Neural cell (in vitro differentiated cells): ENCODE measurements around the gene CDH4. TPM values are rescaled to one million over a fixed set of nuclear protein-coding genes. Genes with fewer than 3 reads are reported as not detected.

ENCODE experiments used
- H2AFZ ChIP-seq: fragments of 200-600, 300-800 bp; sonication (generic), shearing (Covaris generic); 2 replicates; pipeline ENCODE4 v1.6.0; 2014; ENCODE audit warnings: low read depth, mild to moderate bottlenecking, antibody characterized with exemption, low read length, moderate library complexity
- H3F3A ChIP-seq: fragments of 200-600 bp; shearing (Covaris generic); 2 replicates; pipeline ENCODE4 v1.6.1; 2016; ENCODE audit warnings: mild to moderate bottlenecking, moderate library complexity, mixed read lengths, antibody characterized with exemption, low read length; ENCODE audit not compliant: insufficient read depth, poor library complexity, severe bottlenecking
- H3K27ac ChIP-seq: fragments of 200-600, 300-800 bp; sonication (generic), shearing (Covaris generic); 2 replicates; pipeline ENCODE4 v1.5.1; 2014; ENCODE audit warnings: mild to moderate bottlenecking, low read length, moderate library complexity
- H3K27me3 ChIP-seq: fragments of 300-800, 200-600 bp; sonication (generic), shearing (Covaris generic); 2 replicates; pipeline ENCODE4 v1.6.0; 2014; ENCODE audit warnings: mild to moderate bottlenecking, low read depth, low read length, moderate library complexity; ENCODE audit not compliant: insufficient read depth
- H3K36me3 ChIP-seq: fragments of 300-800, 200-600 bp; sonication (generic), shearing (Covaris generic); 2 replicates; pipeline ENCODE4 v1.5.1; 2014; ENCODE audit warnings: mild to moderate bottlenecking, antibody characterized with exemption, low read length, moderate library complexity; ENCODE audit not compliant: insufficient read depth
- H3K4me2 ChIP-seq: fragments of 300-800, 200-600 bp; sonication (generic), shearing (Covaris generic); 2 replicates; pipeline ENCODE4 v1.6.0; 2014; ENCODE audit warnings: mild to moderate bottlenecking, low read length
- H3K4me3 ChIP-seq: fragments of 300-800, 200-600 bp; sonication (generic), shearing (Covaris generic); 2 replicates; pipeline ENCODE4 v1.5.1; 2014; ENCODE audit warnings: mild to moderate bottlenecking, low read length, moderate library complexity
- H3K79me2 ChIP-seq: fragments of 200-600 bp; shearing (Covaris generic); replicated peaks from 2 replicates; pipeline ENCODE4 v1.6.0; 2014; ENCODE audit warnings: mild to moderate bottlenecking, low read length, moderate library complexity; ENCODE audit not compliant: insufficient read depth
- H3K9ac ChIP-seq: fragments of 300-800, 200-600 bp; sonication (generic), shearing (Covaris generic); 2 replicates; pipeline ENCODE4 v1.6.1; 2016; ENCODE audit warnings: mild to moderate bottlenecking, low read length, mixed read lengths
- H3K9me2 ChIP-seq: fragments of 200-600 bp; shearing (Covaris generic); 2 replicates; pipeline ENCODE4 v1.6.1; 2016; ENCODE audit warnings: mild to moderate bottlenecking, low read length, mixed read lengths; ENCODE audit not compliant: insufficient read depth
- H3K9me3 ChIP-seq: fragments of 200-600, 300-800 bp; sonication (generic), shearing (Covaris generic); 2 replicates; pipeline ENCODE4 v1.6.1; 2016; ENCODE audit warnings: mild to moderate bottlenecking, mixed run types, low read length, moderate library complexity, mixed read lengths
- H4K20me1 ChIP-seq: fragments of 200-600 bp; shearing (Covaris generic); 2 replicates; pipeline ENCODE4 v1.6.1; 2016; ENCODE audit warnings: mild to moderate bottlenecking, mixed run types; ENCODE audit not compliant: insufficient read depth
- EP300 ChIP-seq: fragments of 450-650 bp; conservative IDR thresholded peaks from 2 replicates; pipeline ENCODE4 v1.6.1; 2014; ENCODE audit warnings: antibody characterized with exemption, mild to moderate bottlenecking, moderate library complexity; ENCODE audit not compliant: poor library complexity, severe bottlenecking
- EZH2 ChIP-seq: fragments of 200-600, 300-800 bp; shearing (Covaris generic), sonication (generic); IDR thresholded peaks from 2 replicates; pipeline ENCODE4 v1.6.1; 2014; ENCODE audit warnings: antibody characterized with exemption, low read length, borderline replicate concordance, mild to moderate bottlenecking; ENCODE audit not compliant: insufficient read depth, poor library complexity, severe bottlenecking
- MXI1 ChIP-seq: fragments of 450-650 bp; conservative IDR thresholded peaks from 2 replicates; pipeline ENCODE4 v1.6.1; 2014; ENCODE audit warnings: antibody characterized with exemption, mild to moderate bottlenecking; ENCODE audit not compliant: poor library complexity, severe bottlenecking
- POLR2AphosphoS5 ChIP-seq: IDR thresholded peaks from 2 replicates; pipeline ENCODE4 v1.6.1; 2012
- RAD21 ChIP-seq: fragments of 450-650 bp; conservative IDR thresholded peaks from 2 replicates; pipeline ENCODE4 v1.6.1; 2014; ENCODE audit warnings: antibody characterized with exemption, mild to moderate bottlenecking, moderate library complexity
- SMC3 ChIP-seq: fragments of 450-650 bp; conservative IDR thresholded peaks from 2 replicates; pipeline ENCODE4 v1.6.1; 2014; ENCODE audit warnings: antibody characterized with exemption, mild to moderate bottlenecking, moderate library complexity; ENCODE audit not compliant: poor library complexity
- TAF1 ChIP-seq: IDR thresholded peaks from 2 replicates; pipeline ENCODE4 v1.6.1; 2012; ENCODE audit warnings: low read depth
- polyA plus RNA-seq: library from polyadenylated mRNA; depleted of rRNA; stranded (reverse); fragments of >200 nt; gene quantifications from 2 replicates; pipeline ENCODE4 v1.2.3, GENCODE V29; 2014
- TF ChIP-seq, protein P1 (sequence below): fragments of 450-650 bp; IDR thresholded peaks from 2 replicates; pipeline ENCODE4 v1.5.1; 2014; ENCODE audit warnings: antibody characterized with exemption, mild to moderate bottlenecking, moderate library complexity; ENCODE audit not compliant: poor library complexity, severe bottlenecking
- TF ChIP-seq, protein P2 (sequence below): IDR thresholded peaks from 2 replicates; pipeline ENCODE4 v1.6.1; 2012; ENCODE audit warnings: borderline replicate concordance

Gene CDH4
- polyA plus RNA-seq, 1 donor from 2014 or later = 24.6 TPM

DNA sequence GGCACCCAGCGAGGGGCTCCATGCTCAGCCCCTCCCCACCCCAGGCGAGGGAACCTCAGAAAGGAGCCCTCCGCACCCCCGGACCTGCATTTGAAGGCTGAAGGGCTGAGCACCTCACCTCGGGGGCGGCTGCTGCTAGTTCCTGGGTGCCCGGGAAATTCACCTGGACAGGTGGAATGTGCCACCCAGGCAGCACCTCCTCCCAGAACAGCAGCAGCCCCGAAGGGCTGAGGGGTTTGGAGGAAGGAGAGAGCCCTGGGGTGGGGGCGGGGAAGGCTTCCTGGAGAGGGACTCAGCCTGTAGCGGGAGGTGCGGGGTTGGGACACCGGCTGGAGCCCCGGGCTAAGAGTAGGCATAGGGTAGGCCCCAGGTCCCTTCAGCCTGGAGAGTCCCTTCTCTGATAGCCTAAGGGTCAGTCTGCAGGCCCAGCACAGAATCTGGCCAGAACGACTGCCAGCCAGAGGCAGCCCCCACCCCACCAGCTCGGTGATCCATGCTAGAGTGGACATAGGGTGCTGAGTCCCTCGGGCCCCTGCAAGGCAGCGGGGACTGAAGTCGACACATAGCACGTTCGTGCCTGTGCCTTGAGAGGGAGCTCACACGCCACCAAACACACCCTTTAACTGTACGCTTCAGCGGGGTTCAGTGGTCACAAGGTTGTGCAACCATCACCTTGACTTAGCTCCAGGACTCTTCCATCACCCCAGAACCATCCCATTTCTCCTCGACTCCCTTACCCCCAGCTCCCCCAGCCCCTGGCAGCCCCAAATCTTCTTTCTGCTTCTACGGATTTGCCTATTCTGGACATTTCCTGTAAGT lies 632.7 kb downstream of the CDH4 start:
- TF ChIP-seq EZH2 (no peak), MXI1 (no peak), EP300 (no peak), RAD21 (no peak)
- TF ChIP-seq, protein P1, sequence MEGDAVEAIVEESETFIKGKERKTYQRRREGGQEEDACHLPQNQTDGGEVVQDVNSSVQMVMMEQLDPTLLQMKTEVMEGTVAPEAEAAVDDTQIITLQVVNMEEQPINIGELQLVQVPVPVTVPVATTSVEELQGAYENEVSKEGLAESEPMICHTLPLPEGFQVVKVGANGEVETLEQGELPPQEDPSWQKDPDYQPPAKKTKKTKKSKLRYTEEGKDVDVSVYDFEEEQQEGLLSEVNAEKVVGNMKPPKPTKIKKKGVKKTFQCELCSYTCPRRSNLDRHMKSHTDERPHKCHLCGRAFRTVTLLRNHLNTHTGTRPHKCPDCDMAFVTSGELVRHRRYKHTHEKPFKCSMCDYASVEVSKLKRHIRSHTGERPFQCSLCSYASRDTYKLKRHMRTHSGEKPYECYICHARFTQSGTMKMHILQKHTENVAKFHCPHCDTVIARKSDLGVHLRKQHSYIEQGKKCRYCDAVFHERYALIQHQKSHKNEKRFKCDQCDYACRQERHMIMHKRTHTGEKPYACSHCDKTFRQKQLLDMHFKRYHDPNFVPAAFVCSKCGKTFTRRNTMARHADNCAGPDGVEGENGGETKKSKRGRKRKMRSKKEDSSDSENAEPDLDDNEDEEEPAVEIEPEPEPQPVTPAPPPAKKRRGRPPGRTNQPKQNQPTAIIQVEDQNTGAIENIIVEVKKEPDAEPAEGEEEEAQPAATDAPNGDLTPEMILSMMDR = no peak
- Histone ChIP-seq H3K36me3 (no peaks in the 10 kb centered on the region), H3K4me2 (no peak overlapping the region), H2AFZ (no peak overlapping the region), H3K27ac (no peak overlapping the region), H3K4me3 (no peak overlapping the region), H3K27me3 (no peaks in the 10 kb centered on the region), H3K79me2 (no peaks in the 10 kb centered on the region), H4K20me1 (no peaks in the 10 kb centered on the region), H3K9me2 (no peaks in the 10 kb centered on the region), H3K9ac (no peak overlapping the region), H3K9me3 (no peaks in the 10 kb centered on the region), H3F3A (no peaks in the 10 kb centered on the region)

DNA sequence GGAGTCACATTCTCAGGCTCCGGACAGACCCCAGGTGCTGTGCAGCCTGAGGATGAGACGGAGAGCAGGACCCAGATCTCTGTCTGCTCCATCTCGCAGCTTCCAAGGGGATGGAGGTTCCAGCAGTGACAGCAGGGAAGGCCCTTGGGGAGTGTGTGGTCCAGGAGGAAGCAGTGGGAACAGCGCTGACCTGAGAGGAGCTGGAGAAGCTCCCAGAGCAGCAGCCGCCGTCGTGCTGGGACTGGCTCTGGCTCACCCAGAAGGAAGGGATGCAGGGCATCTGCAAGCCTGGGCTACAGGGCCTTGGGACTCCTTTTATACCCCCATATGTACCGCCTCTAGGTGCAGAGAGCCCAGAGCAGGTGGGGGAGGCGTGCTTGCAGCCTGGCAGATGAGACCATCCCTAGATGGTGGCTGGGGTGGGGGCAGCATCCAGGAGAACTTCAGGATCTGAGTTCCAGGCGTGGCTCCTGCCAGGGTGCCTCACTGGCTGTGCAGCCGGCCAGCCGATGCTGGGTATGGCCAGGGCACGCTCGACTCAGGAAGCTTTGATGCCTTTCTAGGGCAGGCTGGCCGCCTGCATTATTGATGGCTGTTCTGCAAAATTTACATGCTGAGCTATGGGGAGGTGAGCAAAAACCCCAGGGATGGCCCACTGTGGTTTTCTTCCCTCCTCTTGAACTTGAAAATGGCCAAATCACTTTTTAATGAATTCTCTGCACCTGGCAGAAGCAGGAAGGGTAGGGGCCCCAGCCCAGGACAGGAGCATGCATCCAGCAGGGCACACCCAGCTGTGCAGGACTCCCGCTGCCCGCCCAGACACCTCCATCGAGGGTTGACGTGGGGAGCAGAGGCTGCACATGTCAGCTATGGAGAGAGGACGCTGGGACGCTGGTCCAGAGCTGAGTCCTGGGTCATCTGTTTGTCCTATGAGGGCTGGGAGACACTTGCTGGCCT lies 634.0 kb downstream of the CDH4 start:
- no peak overlapping the region for H2AFZ ChIP-seq
- no peaks in the 10 kb centered on the region for H3K36me3 ChIP-seq
- no peak overlapping the region for H3K4me3 ChIP-seq
- H3F3A ChIP-seq = no peaks in the 10 kb centered on the region
- H3K79me2 ChIP-seq = no peaks in the 10 kb centered on the region
- H3K9me2 ChIP-seq = no peaks in the 10 kb centered on the region
- no peak overlapping the region for H3K9ac ChIP-seq
- no peak overlapping the region for H3K27ac ChIP-seq
- H3K4me2 ChIP-seq = no peak overlapping the region
- no peaks in the 10 kb centered on the region for H3K27me3 ChIP-seq
- TF ChIP-seq EP300 = no peak
- TF ChIP-seq, protein P2, sequence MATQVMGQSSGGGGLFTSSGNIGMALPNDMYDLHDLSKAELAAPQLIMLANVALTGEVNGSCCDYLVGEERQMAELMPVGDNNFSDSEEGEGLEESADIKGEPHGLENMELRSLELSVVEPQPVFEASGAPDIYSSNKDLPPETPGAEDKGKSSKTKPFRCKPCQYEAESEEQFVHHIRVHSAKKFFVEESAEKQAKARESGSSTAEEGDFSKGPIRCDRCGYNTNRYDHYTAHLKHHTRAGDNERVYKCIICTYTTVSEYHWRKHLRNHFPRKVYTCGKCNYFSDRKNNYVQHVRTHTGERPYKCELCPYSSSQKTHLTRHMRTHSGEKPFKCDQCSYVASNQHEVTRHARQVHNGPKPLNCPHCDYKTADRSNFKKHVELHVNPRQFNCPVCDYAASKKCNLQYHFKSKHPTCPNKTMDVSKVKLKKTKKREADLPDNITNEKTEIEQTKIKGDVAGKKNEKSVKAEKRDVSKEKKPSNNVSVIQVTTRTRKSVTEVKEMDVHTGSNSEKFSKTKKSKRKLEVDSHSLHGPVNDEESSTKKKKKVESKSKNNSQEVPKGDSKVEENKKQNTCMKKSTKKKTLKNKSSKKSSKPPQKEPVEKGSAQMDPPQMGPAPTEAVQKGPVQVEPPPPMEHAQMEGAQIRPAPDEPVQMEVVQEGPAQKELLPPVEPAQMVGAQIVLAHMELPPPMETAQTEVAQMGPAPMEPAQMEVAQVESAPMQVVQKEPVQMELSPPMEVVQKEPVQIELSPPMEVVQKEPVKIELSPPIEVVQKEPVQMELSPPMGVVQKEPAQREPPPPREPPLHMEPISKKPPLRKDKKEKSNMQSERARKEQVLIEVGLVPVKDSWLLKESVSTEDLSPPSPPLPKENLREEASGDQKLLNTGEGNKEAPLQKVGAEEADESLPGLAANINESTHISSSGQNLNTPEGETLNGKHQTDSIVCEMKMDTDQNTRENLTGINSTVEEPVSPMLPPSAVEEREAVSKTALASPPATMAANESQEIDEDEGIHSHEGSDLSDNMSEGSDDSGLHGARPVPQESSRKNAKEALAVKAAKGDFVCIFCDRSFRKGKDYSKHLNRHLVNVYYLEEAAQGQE = no peak
- no peak for TF ChIP-seq EZH2
- no peak for TF ChIP-seq RAD21
- no peak for TF ChIP-seq POLR2AphosphoS5
- TF ChIP-seq TAF1 = no peak
- TF ChIP-seq SMC3 = no peak
- no peak for TF ChIP-seq MXI1
- TF ChIP-seq, protein P1 = no peak
- no peaks in the 10 kb centered on the region for H4K20me1 ChIP-seq
- no peaks in the 10 kb centered on the region for H3K9me3 ChIP-seq
